Calu3 (cell line): ENCODE measurements around the gene HIRA. TPM values are rescaled to one million over a fixed set of nuclear protein-coding genes. Genes with fewer than 3 reads are reported as not detected.

Experiments
- BruUV-seq: library from RNA; stranded (reverse); fragments of 400-500 nt; replicated peaks from 2 replicates; lab custom pipeline; 2021; lab: Mats Ljungman, UMichigan
- CTCF ChIA-PET: fragments of 300-600 bp; sonication (Branson Sonifier 250); formaldehyde crosslinking; loops from one replicate; lab custom pipeline; 2022; ENCODE audit warnings: antibody characterized with exemption; lab: Charles Lee
- DNase-seq: peaks from one replicate; pipeline ENCODE4 v3.0.0; 2022
- H3K27ac Mint-ChIP-seq: one replicate; pipeline ENCODE4 v1.8.0; 2022; ENCODE audit warnings: mixed read lengths; ENCODE audit not compliant: unreplicated experiment
- H3K27me3 Mint-ChIP-seq: one replicate; pipeline ENCODE4 v1.8.0; 2022; ENCODE audit warnings: mixed read lengths; ENCODE audit not compliant: unreplicated experiment
- H3K36me3 Mint-ChIP-seq: one replicate; pipeline ENCODE4 v1.8.0; 2022; ENCODE audit warnings: mild to moderate bottlenecking, moderate library complexity, mixed read lengths; ENCODE audit not compliant: insufficient read depth, unreplicated experiment
- H3K4me1 Mint-ChIP-seq: one replicate; pipeline ENCODE4 v1.8.0; 2022; ENCODE audit warnings: mild to moderate bottlenecking, low read depth, mixed read lengths; ENCODE audit not compliant: unreplicated experiment
- H3K4me3 Mint-ChIP-seq: one replicate; pipeline ENCODE4 v1.8.0; 2022; ENCODE audit warnings: mild to moderate bottlenecking, low read depth, moderate library complexity, mixed read lengths; ENCODE audit not compliant: unreplicated experiment
- H3K9me3 Mint-ChIP-seq: one replicate; pipeline ENCODE4 v1.8.0; 2022; ENCODE audit warnings: low read depth, mixed read lengths; ENCODE audit not compliant: unreplicated experiment
- CTCF ChIP-seq: fragments of 200-600 bp; IDR thresholded peaks from one replicate; pipeline ENCODE4 v1.8.0; 2022; ENCODE audit warnings: antibody characterized with exemption; ENCODE audit not compliant: unreplicated experiment
- intact Hi-C: fragments of 100-400 bp; cut with micrococcal nuclease; formaldehyde crosslinking; loops from one replicate; pipeline ENCODE4 v1.10.0; 2022; ENCODE audit not compliant: unreplicated experiment
- total RNA-seq: library from RNA; stranded (reverse); gene quantifications from 2 replicates; pipeline ENCODE4 v1.2.3, GENCODE V29; 2022

The HIRA gene
- total RNA-seq, 1 experiment from 2014 or later: 36.4 TPM

GRCh38 chr22:19406281-19406811, 25.2 kb downstream of the HIRA start:
- Mint-ChIP-seq H3K4me1 (no peaks in the 10 kb centered on the region), H3K36me3 (peaks cover 20% of the 10 kb centered on the region), H3K9me3 (no peaks in the 10 kb centered on the region), H3K27me3 (no peaks in the 10 kb centered on the region), H3K27ac (no peak overlapping the region), H3K4me3 (no peak overlapping the region)
- TF ChIP-seq CTCF: no peak
- BruUV-seq: no TSS peak
- CTCF ChIA-PET: interaction anchor here (0.6 kb wide), 1 partner anchor 126 kb away, joined by 3 read pairs; no protein-coding TSS in a partner anchor
- no peak for DNase-seq
- intact Hi-C loops: no loop called here

- Mint-ChIP-seq H3K27ac (no peak overlapping the region), H3K4me3 (no peak overlapping the region), H3K27me3 (no peaks in the 10 kb centered on the region), H3K9me3 (no peaks in the 10 kb centered on the region), H3K36me3 (peaks cover 20% of the 10 kb centered on the region), H3K4me1 (no peaks in the 10 kb centered on the region)
- intact Hi-C loops: no loop called here
- BruUV-seq: no TSS peak
- CTCF ChIA-PET: no interaction called here
- DNase-seq: no peak
- TF ChIP-seq CTCF: no peak
Measured at GRCh38 chr22:19405652-19406051, 25.9 kb downstream of the HIRA start.

GRCh38 chr22:19405133-19405532, 26.4 kb downstream of the HIRA start:
- intact Hi-C loops: no loop called here
- Mint-ChIP-seq H3K4me3 (no peak overlapping the region), H3K36me3 (peaks cover 20% of the 10 kb centered on the region), H3K27ac (no peak overlapping the region), H3K27me3 (no peaks in the 10 kb centered on the region), H3K9me3 (no peaks in the 10 kb centered on the region), H3K4me1 (no peaks in the 10 kb centered on the region)
- no TSS peak for BruUV-seq
- CTCF ChIA-PET: no interaction called here
- no peak for TF ChIP-seq CTCF
- no peak for DNase-seq

- no peak for TF ChIP-seq CTCF
- Mint-ChIP-seq H3K9me3 (no peaks in the 10 kb centered on the region), H3K27ac (no peak overlapping the region), H3K27me3 (no peaks in the 10 kb centered on the region), H3K36me3 (peaks cover 17% of the 10 kb centered on the region), H3K4me1 (no peaks in the 10 kb centered on the region), H3K4me3 (no peak overlapping the region)
- no TSS peak for BruUV-seq
- CTCF ChIA-PET: no interaction called here
- intact Hi-C loops: no loop called here
- no peak for DNase-seq
Measured at GRCh38 chr22:19404676-19405075, 26.9 kb downstream of the HIRA start.
